OCI-LY1 (cell line): Measurements from ENCODE around the gene CA9.

ENCODE experiments used
- H2AFZ ChIP-seq: fragments of 200-600 bp; sonication (generic), shearing (Covaris generic); 2 replicates; pipeline ENCODE4 v1.6.0; 2014; ENCODE audit warnings: antibody characterized with exemption, mild to moderate bottlenecking, low read length
- H3F3A ChIP-seq: fragments of 200-600 bp; sonication (generic), shearing (Covaris generic); 2 replicates; pipeline ENCODE4 v1.6.0; 2014; ENCODE audit warnings: mild to moderate bottlenecking, antibody characterized with exemption, low read length, moderate library complexity; ENCODE audit not compliant: insufficient read depth
- H3K27ac ChIP-seq: fragments of 200-600 bp; sonication (generic); 2 replicates; pipeline ENCODE4 v1.5.1; 2014; ENCODE audit warnings: low read length, mixed run types, mild to moderate bottlenecking, low read depth; ENCODE audit not compliant: poor library complexity, severe bottlenecking
- H3K27me3 ChIP-seq: fragments of 200-600 bp; sonication (generic); 2 replicates; pipeline ENCODE4 v1.6.0; 2014; ENCODE audit warnings: antibody characterized with exemption, mild to moderate bottlenecking, low read length, moderate library complexity; ENCODE audit not compliant: insufficient read depth
- H3K36me3 ChIP-seq: fragments of 200-600 bp; sonication (generic); 2 replicates; pipeline ENCODE4 v1.6.1; 2014; ENCODE audit warnings: mild to moderate bottlenecking, antibody characterized with exemption, low read length, moderate library complexity, mixed read lengths; ENCODE audit not compliant: insufficient read depth
- H3K4me1 ChIP-seq: fragments of 200-600 bp; sonication (generic); 2 replicates; pipeline ENCODE4 v1.5.1; 2014; ENCODE audit warnings: mild to moderate bottlenecking, low read length, moderate library complexity; ENCODE audit not compliant: insufficient read depth, severe bottlenecking
- H3K4me2 ChIP-seq: fragments of 200-600 bp; sonication (generic), shearing (Covaris generic); 2 replicates; pipeline ENCODE4 v1.6.1; 2014; ENCODE audit warnings: low read length
- H3K4me3 ChIP-seq: fragments of 200-600 bp; sonication (generic); 2 replicates; pipeline ENCODE4 v1.5.1; 2014; ENCODE audit warnings: low read length, low read depth, mild to moderate bottlenecking, mixed read lengths; ENCODE audit not compliant: poor library complexity, severe bottlenecking
- H3K79me2 ChIP-seq: fragments of 200-600 bp; shearing (Covaris generic); 2 replicates; pipeline ENCODE4 v1.6.1; 2016; ENCODE audit warnings: mixed run types, low read length, mixed read lengths; ENCODE audit not compliant: insufficient read depth
- H3K9ac ChIP-seq: fragments of 200-600 bp; sonication (generic), shearing (Covaris generic); 2 replicates; pipeline ENCODE4 v1.6.1; 2014; ENCODE audit warnings: mild to moderate bottlenecking, low read length, mixed read lengths
- H3K9me2 ChIP-seq: fragments of 200-600 bp; sonication (generic), shearing (Covaris generic); 2 replicates; pipeline ENCODE4 v1.6.1; 2014; ENCODE audit warnings: low read depth, mild to moderate bottlenecking, low read length, mixed read lengths
- H3K9me3 ChIP-seq: fragments of 200-600 bp; shearing (Covaris generic); 2 replicates; pipeline ENCODE4 v1.6.1; 2014; ENCODE audit warnings: low read length, mixed read lengths
- H4K20me1 ChIP-seq: fragments of 200-600 bp; sonication (generic), shearing (Covaris generic); 2 replicates; pipeline ENCODE4 v1.6.0; 2016; ENCODE audit warnings: mild to moderate bottlenecking, low read length; ENCODE audit not compliant: insufficient read depth
- CTCF ChIP-seq: fragments of 200-600 bp; sonication (generic), shearing (Covaris generic); IDR thresholded peaks from 2 replicates; pipeline ENCODE4 v1.5.1; 2017; ENCODE audit warnings: mild to moderate bottlenecking, antibody characterized with exemption, low read length, moderate library complexity, mixed read lengths
- EZH2 ChIP-seq: fragments of 200-600 bp; sonication (generic), shearing (Covaris generic); IDR thresholded peaks from 2 replicates; pipeline ENCODE4 v1.8.0; 2017; ENCODE audit warnings: borderline replicate concordance, mixed run types, mild to moderate bottlenecking, antibody characterized with exemption, low read length, moderate library complexity, mixed read lengths

The CA9 gene

DNA sequence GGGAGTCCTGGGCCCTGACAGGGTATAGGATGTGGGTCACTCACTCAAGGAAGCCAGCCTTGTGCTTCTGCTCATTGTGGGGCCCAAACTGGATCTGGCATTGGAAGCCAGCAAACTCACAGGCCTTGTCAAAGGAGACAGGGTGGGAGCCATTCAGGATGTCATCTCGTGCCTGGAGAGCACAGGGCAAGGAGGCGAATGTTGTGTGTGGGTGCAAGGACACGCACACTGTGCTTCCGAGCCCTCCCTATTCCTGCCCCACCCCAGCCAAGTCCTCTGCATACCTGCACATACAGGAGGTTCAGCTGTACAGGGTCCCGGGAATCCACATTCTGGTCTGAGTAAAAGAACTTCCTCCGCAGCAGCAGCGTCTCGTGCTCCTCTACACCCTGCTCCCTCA lies 50.2 kb downstream of the CA9 start:
- no peaks in the 10 kb centered on the region for H3K27me3 ChIP-seq
- peaks cover 64% of the 10 kb centered on the region for H3K36me3 ChIP-seq
- no peak overlapping the region for H3K4me3 ChIP-seq
- peaks cover 19% of the 10 kb centered on the region for H3K4me1 ChIP-seq
- no peaks in the 10 kb centered on the region for H3K9me2 ChIP-seq
- H2AFZ ChIP-seq: no peak overlapping the region
- H3K9ac ChIP-seq: no peak overlapping the region
- H3K79me2 ChIP-seq: peaks cover 7% of the 10 kb centered on the region
- no peak overlapping the region for H3K4me2 ChIP-seq
- no peaks in the 10 kb centered on the region for H4K20me1 ChIP-seq
- no peaks in the 10 kb centered on the region for H3F3A ChIP-seq
- TF ChIP-seq EZH2 (no peak), CTCF (no peak)
- no peaks in the 10 kb centered on the region for H3K9me3 ChIP-seq
- H3K27ac ChIP-seq: no peak overlapping the region

- Histone ChIP-seq H3K9me2 (no peaks in the 10 kb centered on the region), H2AFZ (no peak overlapping the region), H3K27me3 (no peaks in the 10 kb centered on the region), H3K4me2 (no peak overlapping the region), H4K20me1 (no peaks in the 10 kb centered on the region), H3K79me2 (peaks cover 18% of the 10 kb centered on the region), H3K4me3 (no peak overlapping the region), H3K9ac (no peak overlapping the region), H3K4me1 (peaks cover 34% of the 10 kb centered on the region), H3K36me3 (peaks cover 49% of the 10 kb centered on the region), H3F3A (no peaks in the 10 kb centered on the region), H3K27ac (no peak overlapping the region), H3K9me3 (no peaks in the 10 kb centered on the region)
- TF ChIP-seq EZH2 (no peak), CTCF (no peak)
Measured at GRCh38 chr9:35725362-35725761, 51.6 kb downstream of the CA9 start.

DNA sequence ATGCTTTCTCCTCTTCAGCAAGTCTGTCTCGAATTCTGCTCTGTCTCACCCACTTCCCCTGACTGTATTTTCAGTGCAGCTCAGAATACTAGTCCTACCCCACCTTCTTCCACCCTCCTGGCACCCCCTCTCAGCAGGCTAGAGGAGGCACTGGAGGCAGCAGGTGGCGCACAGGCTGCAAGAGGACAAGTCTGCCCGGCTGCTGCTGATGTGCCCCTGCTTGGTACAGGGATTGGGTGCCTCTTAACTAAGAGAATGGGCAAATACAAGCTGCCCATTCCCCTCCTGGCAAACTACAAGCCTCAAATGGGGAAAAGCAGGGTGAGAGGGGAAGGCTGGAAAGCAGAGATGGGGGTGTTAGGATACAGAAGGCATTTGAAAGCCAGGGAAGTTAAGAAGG lies 53.2 kb downstream of the CA9 start:
- Histone ChIP-seq H2AFZ (no peak overlapping the region), H3K4me3 (no peak overlapping the region), H3K9me3 (no peaks in the 10 kb centered on the region), H3K4me2 (no peak overlapping the region), H3K4me1 (peaks cover 45% of the 10 kb centered on the region), H3K36me3 (peaks cover 34% of the 10 kb centered on the region), H3K79me2 (peaks cover 28% of the 10 kb centered on the region), H3K9me2 (no peaks in the 10 kb centered on the region), H4K20me1 (no peaks in the 10 kb centered on the region), H3F3A (no peaks in the 10 kb centered on the region), H3K9ac (no peak overlapping the region), H3K27ac (peak overlapping the region; percentile 67), H3K27me3 (no peaks in the 10 kb centered on the region)
- TF ChIP-seq EZH2 (no peak), CTCF (peak; percentile 59)
